ENCODE measurements around the gene ZDHHC20. TPM values are rescaled to one million over a fixed set of nuclear protein-coding genes. Genes with fewer than 3 reads are reported as not detected.

The ZDHHC20 gene
- total and polyA plus RNA-seq, 3 donors from 2014 or later = 52.4 to 76.2 (median 75.8) TPM

GRCh38 chr13:21322988-21323387 lies 136.1 kb downstream of the ZDHHC20 start:
- no peak for DNase-seq
- H3K4me1 ChIP-seq = no peaks in the 10 kb centered on the region
- H3K27ac ChIP-seq = no peak overlapping the region
- H3K9me3 ChIP-seq = no peaks in the 10 kb centered on the region
- TF ChIP-seq CTCF (IDR thresholded peaks at IDR 0.05) (no peak), POLR2A (IDR thresholded peaks at IDR 0.05) (no peak)
- 0 to 3% methylated on average over 3 of the region's 3 CpGs for WGBS, 2 donors
- intact Hi-C loops (cut with DNase I; ENCODE audit: low total_unique reads) = no loop called here
- no peaks in the 10 kb centered on the region for H3K36me3 ChIP-seq (ENCODE audit: low read depth, missing control alignments)
- H3K27me3 ChIP-seq = no peaks in the 10 kb centered on the region
- no peak overlapping the region for H3K4me3 ChIP-seq

Small RNA genes lying within 50 kb of the gene (small RNA-seq; reads per million reads assigned to genes)
- 0 reads per million in 2 donors for gene RNA5SP25

Other genes with a start within 250 kb of the ZDHHC20 start
- gene MICU2, start 144.9 kb upstream of the ZDHHC20 start, total RNA-seq = 10 to 100 TPM; 81.1 to 98.9 TPM
- 43.2 TPM for gene MICU2, start 144.9 kb upstream of the ZDHHC20 start, polyA plus RNA-seq (ENCODE audit: insufficient read depth, low read depth, low replicate concordance)
- 1 to 10 TPM in 1 of 2 donors, under 1 TPM in 1; 0.79 to 1.5 TPM for gene FGF9, start 211.8 kb upstream of the ZDHHC20 start, total RNA-seq
- gene FGF9, start 211.8 kb upstream of the ZDHHC20 start, polyA plus RNA-seq (ENCODE audit: insufficient read depth, low read depth, low replicate concordance) = 4.3 TPM

Measured in testis (tissue), 3 donors.